Epithelial cell of esophagus (primary cell): Measurements from ENCODE around the gene HSPH1.

Experiments used
- DNase-seq: peaks from one replicate; pipeline ENCODE4 v3.0.0; 2010; ENCODE audit warnings: low read depth
- H3K4me3 ChIP-seq: 2 replicates; pipeline ENCODE4 v1.5.1; 2011; ENCODE audit warnings: mild to moderate bottlenecking, low read length, control low read depth
- TF ChIP-seq, protein P1 (sequence below): IDR thresholded peaks from 2 replicates; pipeline ENCODE4 v1.5.1; 2011; ENCODE audit warnings: low read depth, mild to moderate bottlenecking, low read length, control low read depth, inconsistent platforms; ENCODE audit not compliant: insufficient read depth; ENCODE audit errors: missing control alignments

The HSPH1 gene

GRCh38 chr13:31092646-31093045, 69.1 kb downstream of the HSPH1 start:
- no peak overlapping the region for H3K4me3 ChIP-seq
- TF ChIP-seq, protein P1, sequence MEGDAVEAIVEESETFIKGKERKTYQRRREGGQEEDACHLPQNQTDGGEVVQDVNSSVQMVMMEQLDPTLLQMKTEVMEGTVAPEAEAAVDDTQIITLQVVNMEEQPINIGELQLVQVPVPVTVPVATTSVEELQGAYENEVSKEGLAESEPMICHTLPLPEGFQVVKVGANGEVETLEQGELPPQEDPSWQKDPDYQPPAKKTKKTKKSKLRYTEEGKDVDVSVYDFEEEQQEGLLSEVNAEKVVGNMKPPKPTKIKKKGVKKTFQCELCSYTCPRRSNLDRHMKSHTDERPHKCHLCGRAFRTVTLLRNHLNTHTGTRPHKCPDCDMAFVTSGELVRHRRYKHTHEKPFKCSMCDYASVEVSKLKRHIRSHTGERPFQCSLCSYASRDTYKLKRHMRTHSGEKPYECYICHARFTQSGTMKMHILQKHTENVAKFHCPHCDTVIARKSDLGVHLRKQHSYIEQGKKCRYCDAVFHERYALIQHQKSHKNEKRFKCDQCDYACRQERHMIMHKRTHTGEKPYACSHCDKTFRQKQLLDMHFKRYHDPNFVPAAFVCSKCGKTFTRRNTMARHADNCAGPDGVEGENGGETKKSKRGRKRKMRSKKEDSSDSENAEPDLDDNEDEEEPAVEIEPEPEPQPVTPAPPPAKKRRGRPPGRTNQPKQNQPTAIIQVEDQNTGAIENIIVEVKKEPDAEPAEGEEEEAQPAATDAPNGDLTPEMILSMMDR: no peak
- peak; percentile 24 for DNase-seq

GRCh38 chr13:31090961-31091624, 70.6 kb downstream of the HSPH1 start:
- peak; percentile 19 for DNase-seq
- TF ChIP-seq, protein P1: no peak
- no peak overlapping the region for H3K4me3 ChIP-seq

GRCh38 chr13:31090096-31090495, 71.6 kb downstream of the HSPH1 start:
- DNase-seq: no peak
- H3K4me3 ChIP-seq: no peak overlapping the region
- TF ChIP-seq, protein P1: no peak

GRCh38 chr13:31089649-31090048, 72.1 kb downstream of the HSPH1 start:
- no peak overlapping the region for H3K4me3 ChIP-seq
- no peak for DNase-seq
- TF ChIP-seq, protein P1: no peak

- no peak overlapping the region for H3K4me3 ChIP-seq
- TF ChIP-seq, protein P1: no peak
- DNase-seq: no peak
These were observed 72.8 kb downstream of the HSPH1 start for GRCh38 chr13:31088826-31089420.
